GM12878 (cell line): ENCODE data around the gene MYBBP1A. TPM values are rescaled to one million over a fixed set of nuclear protein-coding genes. Genes with fewer than 3 reads are reported as not detected.

ENCODE experiments used
- ATAC-seq: fragments of 200-7000 bp; cut with Tn5 transposase; 3 replicates; pipeline ENCODE4 v1.9.1; 2020; ENCODE audit warnings: mild to moderate bottlenecking, moderate library complexity
- BruUV-seq: library from RNA; stranded (reverse); fragments of 400-500 nt; replicated peaks from 2 replicates; lab custom pipeline; 2021; lab: Mats Ljungman, UMichigan
- CTCF ChIA-PET: fragments of 300-600 bp; sonication (Branson Sonifier 250); formaldehyde crosslinking; extraction: SDS; loops from one replicate; lab custom pipeline; 2021; ENCODE audit warnings: inconsistent platforms; lab: Yijun Ruan, JAX
- POLR2A ChIA-PET: fragments of 350-600 bp; formaldehyde crosslinking; extraction: SDS; loops from one replicate; lab custom pipeline; 2021; ENCODE audit warnings: inconsistent platforms; lab: Charles Lee
- RAD21 ChIA-PET: fragments of 300-600 bp; sonication (Branson Sonifier 250); formaldehyde crosslinking; loops from one replicate; lab custom pipeline; 2023; ENCODE audit warnings: antibody characterized with exemption; ENCODE audit not compliant: unreplicated experiment; lab: Charles Lee
- SMC1A ChIA-PET: fragments of 300-600 bp; sonication (Branson Sonifier 250); formaldehyde crosslinking; loops from one replicate; lab custom pipeline; 2023; ENCODE audit not compliant: unreplicated experiment, uncharacterized antibody; lab: Charles Lee
- DNase-seq: peaks from one replicate; pipeline ENCODE4 v3.0.0-alpha.2; 2011; ENCODE audit warnings: low read depth, low spot score
- FAIRE-seq: peaks from 3 replicates; lab custom pipeline; 2011; peaks lifted over from hg19 to GRCh38; lab: Jason Lieb, UNC
- H2AFZ ChIP-seq: 2 replicates; pipeline ENCODE4 v1.6.0; 2011; ENCODE audit warnings: low read depth, low read length, control low read depth; ENCODE audit not compliant: control insufficient read depth
- H3K27ac ChIP-seq: 2 replicates; pipeline ENCODE4 v1.5.1; 2011; ENCODE audit warnings: control low read depth; ENCODE audit not compliant: control insufficient read depth, insufficient read depth
- H3K27me3 ChIP-seq, 2 experiments: replicated peaks in 1 of 2; 2 replicates each; pipeline versions ENCODE4 v1.6.0 to v1.6.1; 2011; ENCODE audit warnings: low read length in 1 of 2; ENCODE audit not compliant: control insufficient read depth in 2 of 2, insufficient read depth in 2 of 2
- H3K36me3 ChIP-seq, 2 experiments: 2 replicates each; pipeline ENCODE4 v1.5.1; 2011; ENCODE audit warnings: low read length in 1 of 2; ENCODE audit not compliant: control insufficient read depth in 2 of 2, insufficient read depth in 2 of 2
- H3K4me1 ChIP-seq: 2 replicates; pipeline ENCODE4 v1.6.1; 2011; ENCODE audit warnings: mild to moderate bottlenecking, low read length, moderate library complexity, mixed read lengths; ENCODE audit not compliant: control insufficient read depth, insufficient read depth
- H3K4me2 ChIP-seq: 2 replicates; pipeline ENCODE4 v1.6.0; 2011; ENCODE audit warnings: control low read depth; ENCODE audit not compliant: control insufficient read depth, insufficient read depth
- H3K4me3 ChIP-seq: fragments of 200-600 bp; sonication (generic); 2 replicates; pipeline ENCODE4 v1.5.1; 2016
- H3K79me2 ChIP-seq: 2 replicates; pipeline ENCODE4 v1.6.0; 2011; ENCODE audit warnings: low read length; ENCODE audit not compliant: control insufficient read depth, insufficient read depth
- H3K9ac ChIP-seq: 2 replicates; pipeline ENCODE4 v1.8.0; 2011; ENCODE audit warnings: low read length, control low read depth, mixed read lengths; ENCODE audit not compliant: control insufficient read depth, insufficient read depth
- H3K9me3 ChIP-seq: replicated peaks from 3 replicates; pipeline ENCODE4 v1.5.1; 2011; ENCODE audit warnings: mild to moderate bottlenecking, low read length; ENCODE audit not compliant: control insufficient read depth, insufficient read depth
- H4K20me1 ChIP-seq: 2 replicates; pipeline ENCODE4 v1.6.0; 2011; ENCODE audit not compliant: control insufficient read depth, insufficient read depth
- ASH2L ChIP-seq: fragments of 300-600, 200-600 bp; sonication (generic); IDR thresholded peaks from 2 replicates; pipeline ENCODE4 v1.6.1; 2017; ENCODE audit warnings: low read depth, mild to moderate bottlenecking, borderline replicate concordance
- BCL3 ChIP-seq: IDR thresholded peaks from 2 replicates; pipeline ENCODE4 v1.6.1; 2011; ENCODE audit warnings: borderline replicate concordance, low read depth, mild to moderate bottlenecking, moderate library complexity, low read length; ENCODE audit not compliant: insufficient read depth, poor library complexity, severe bottlenecking
- CHD4 ChIP-seq: fragments of 200-600 bp; sonication (generic); IDR thresholded peaks from 2 replicates; pipeline ENCODE4 v1.6.1; 2016; ENCODE audit warnings: mild to moderate bottlenecking
- CREM ChIP-seq: IDR thresholded peaks from 2 replicates; pipeline ENCODE4 v1.6.1; 2014; ENCODE audit warnings: antibody characterized with exemption, low read depth
- HDGF ChIP-seq: fragments of 450-650 bp; IDR thresholded peaks from 2 replicates; pipeline ENCODE4 v1.6.1; 2016; ENCODE audit warnings: antibody characterized with exemption
- MYB ChIP-seq: fragments of 150-350 bp; IDR thresholded peaks from 2 replicates; pipeline ENCODE4 v1.6.1; 2014; ENCODE audit warnings: mild to moderate bottlenecking, low read depth, low read length, borderline replicate concordance
- NR2C1 ChIP-seq: fragments of 450-650 bp; IDR thresholded peaks from 2 replicates; pipeline ENCODE4 v1.6.1; 2017; ENCODE audit warnings: antibody characterized with exemption, mild to moderate bottlenecking, moderate library complexity
- PML ChIP-seq: IDR thresholded peaks from 2 replicates; pipeline ENCODE4 v1.6.1; 2012; ENCODE audit warnings: low read length, inconsistent platforms
- RUNX3 ChIP-seq: IDR thresholded peaks from 2 replicates; pipeline ENCODE4 v1.6.1; 2012; ENCODE audit warnings: low read length, inconsistent platforms
- SIN3A ChIP-seq: IDR thresholded peaks from 2 replicates; pipeline ENCODE4 v1.6.1; 2012; ENCODE audit warnings: low read depth, low read length, improper control_type of control experiment
- SP1 ChIP-seq: IDR thresholded peaks from one replicate; pipeline ENCODE4 v1.6.1; 2011; ENCODE audit warnings: low read depth, low read length
- SREBF1 ChIP-seq: IDR thresholded peaks from 2 replicates; pipeline ENCODE4 v1.6.1; 2012; ENCODE audit warnings: mild to moderate bottlenecking, low read length
- STAT1 ChIP-seq: fragments of 450-650 bp; conservative IDR thresholded peaks from 2 replicates; pipeline ENCODE4 v1.6.1; 2014; ENCODE audit warnings: antibody characterized with exemption, mild to moderate bottlenecking
- TARDBP ChIP-seq: IDR thresholded peaks from 2 replicates; pipeline ENCODE4 v1.6.1; 2016; ENCODE audit warnings: borderline replicate concordance
- YY1 ChIP-seq: IDR thresholded peaks from 2 replicates; pipeline ENCODE4 v1.6.1; 2011; ENCODE audit warnings: low read depth, mild to moderate bottlenecking, low read length
- ZBTB11 ChIP-seq: fragments of 450-650 bp; formaldehyde crosslinking; IDR thresholded peaks from 2 replicates; pipeline ENCODE4 v1.5.0; 2022; ENCODE audit warnings: mild to moderate bottlenecking, missing genetic modification characterization
- ZNF592 ChIP-seq: fragments of 450-650 bp; IDR thresholded peaks from 2 replicates; pipeline ENCODE4 v1.6.1; 2017; ENCODE audit warnings: mild to moderate bottlenecking, moderate library complexity
- WGBS: methylation state at CpG from one replicate; pipeline ENCODE4 v1.1.6; 2016; ENCODE audit warnings: low lambda C conversion rate; ENCODE audit not compliant: insufficient replicate concordance, insufficient coverage; ENCODE audit errors: missing lambda C conversion rate; 5-methylcytosine and 5-hydroxymethylcytosine counted together
- in situ Hi-C: fragments of 300-500 bp; cut with MboI; formaldehyde crosslinking; loops from 9 replicates; pipeline ENCODE4 v1.14.3; 2018; ENCODE audit warnings: mixed read lengths
- intact Hi-C: fragments of 100-400 bp; cut with micrococcal nuclease; formaldehyde crosslinking; loops from one replicate; pipeline ENCODE4 v1.14.2; 2022; ENCODE audit not compliant: unreplicated experiment
- polyA plus RNA-seq, 11 experiments: library from polyadenylated mRNA; depleted of rRNA in 4 of 11; unstranded in 6 of 11; stranded (reverse) in 5 of 11; fragments of >200 nt; fragmentation: Nextera tagmentation in 4 of 11; fragmentation: Illumina TruSeq in 1 of 11; extraction: Ambion mirVana in 4 of 11; extraction: Trizol in 1 of 11; gene quantifications; 1 replicate in 1 of 11; 2 replicates in 10 of 11; pipeline versions ENCODE4 v1.2.1 to v1.2.3, GENCODE V29; 2011 to 2016; ENCODE audit warnings: inconsistent platforms in 2 of 11, missing spikeins in 2 of 11, low read depth in 1 of 11
- total RNA-seq, 4 experiments: library from RNA; depleted of rRNA in 3 of 4; stranded (reverse); fragments of >200 nt in 3 of 4; fragmentation: Illumina TruSeq in 1 of 4; extraction: Trizol in 1 of 4; gene quantifications; 2 replicates each; pipeline versions ENCODE4 v1.2.1 to v1.2.3, GENCODE V29; 2013 to 2021

MYBBP1A gene
- total and polyA plus RNA-seq, 10 of the 15 experiments (the other 5 are each of a cell fraction or from before 2014, with no cell fraction given), result 2.5 to 121 (median 71.6) TPM

- H3K9ac ChIP-seq, result no peak overlapping the region
- ATAC-seq (no peak), DNase-seq (no peak), FAIRE-seq (no peak)
- in situ Hi-C loops, result no loop called here
- no peaks in the 10 kb centered on the region for H3K4me1 ChIP-seq
- no peak overlapping the region for H3K27ac ChIP-seq
- no peak overlapping the region for H3K4me2 ChIP-seq
- CTCF ChIA-PET, result no interaction called here
- WGBS, result 33% methylated on average over 9 of the region's 9 CpGs
- POLR2A ChIA-PET, result no interaction called here
- intact Hi-C loops, result no loop called here
- SMC1A ChIA-PET, result no interaction called here
- no TSS peak for BruUV-seq
- peaks cover 10 to 13% of the 10 kb centered on the region in 2 experiments for H3K27me3 ChIP-seq
- H4K20me1 ChIP-seq, result no peaks in the 10 kb centered on the region; the same call in none of the 2 replicates
- no peaks in the 10 kb centered on the region for H3K79me2 ChIP-seq
- TF ChIP-seq STAT1 (no peak), ZBTB11 (CRISPR knock-in tag) (no peak), RUNX3 (no peak), SIN3A (no peak), CREM (no peak), HDGF (no peak), MYB (no peak), ZNF592 (no peak), CHD4 (no peak), PML (no peak), YY1 (no peak), NR2C1 (no peak), SP1 (no peak), ASH2L (no peak), TARDBP (no peak), SREBF1 (no peak), BCL3 (no peak)
- RAD21 ChIA-PET, result no interaction called here
- no peaks in the 10 kb centered on the region for H3K36me3 ChIP-seq
- no peak overlapping the region for H2AFZ ChIP-seq
- no peak overlapping the region for H3K4me3 ChIP-seq
- no peaks in the 10 kb centered on the region; the same call in 2 of the 3 replicates for H3K9me3 ChIP-seq
These were observed 32.6 kb upstream of the MYBBP1A start for GRCh38 chr17:4587803-4588202.
